ENCODE data around the gene FAF2. TPM values are rescaled to one million over a fixed set of nuclear protein-coding genes. Genes with fewer than 3 reads are reported as not detected.

FAF2 gene
- total RNA-seq, 1 experiment from 2014 or later = 53.2 TPM

DNA sequence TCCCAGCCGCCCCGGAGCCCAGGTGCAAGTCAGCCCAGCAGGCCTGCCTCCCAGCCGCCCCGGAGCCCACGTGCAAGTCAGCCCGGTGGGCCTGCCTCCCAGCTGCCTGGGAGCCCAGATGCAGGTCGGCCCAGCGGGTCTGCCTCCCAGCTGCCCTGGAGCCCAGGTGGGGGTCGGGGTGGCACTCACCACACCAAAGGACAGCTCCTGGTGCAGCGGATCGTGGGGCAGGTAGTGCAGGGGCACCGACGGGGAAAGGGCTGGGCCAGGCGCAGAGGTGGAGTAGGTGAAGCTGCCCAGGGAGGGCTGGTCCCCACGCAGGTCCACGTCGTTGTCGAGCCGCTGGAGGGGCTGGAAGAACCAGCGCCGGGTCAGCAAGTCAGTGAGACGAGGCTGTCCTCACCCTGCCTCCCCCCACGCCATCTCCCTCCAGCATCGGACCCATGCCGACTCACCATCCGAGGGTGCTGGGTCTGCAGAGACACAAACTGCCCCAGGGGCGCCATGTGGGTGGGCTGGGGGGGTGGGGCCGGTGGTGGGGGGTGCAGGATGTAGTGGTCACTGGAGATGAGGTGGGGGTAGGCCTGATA lies 82.3 kb downstream of the FAF2 start:
- Histone ChIP-seq H3K4me3 (ENCODE audit: low read depth, low read length, poor library complexity, severe bottlenecking) (no peak overlapping the region), H3K36me3 (ENCODE audit: insufficient read depth, low read length, poor library complexity, severe bottlenecking) (peaks cover 46% of the 10 kb centered on the region), H3K4me1 (ENCODE audit: insufficient read depth, low read length, poor library complexity, severe bottlenecking) (peaks cover 41% of the 10 kb centered on the region), H3K27ac (ENCODE audit: low read depth, low read length, poor library complexity, severe bottlenecking) (no peak overlapping the region), H3K9me3 (ENCODE audit: low read depth, low read length, poor library complexity, severe bottlenecking) (no peaks in the 10 kb centered on the region), H3K27me3 (replicated peaks; ENCODE audit: insufficient read depth, low read depth, low read length, poor library complexity) (no peaks in the 10 kb centered on the region)
- intact Hi-C loops (cut with micrococcal nuclease; ENCODE audit: unreplicated experiment) = no loop called here
- POLR2A ChIA-PET (ENCODE audit: low non-redundant PET) = no interaction called here
- no peak for TF ChIP-seq EZH2 (IDR thresholded peaks at IDR 0.05; ENCODE audit: borderline replicate concordance, low read depth, low read length, poor library complexity, severe bottlenecking)
- TF ChIP-seq, protein P1, sequence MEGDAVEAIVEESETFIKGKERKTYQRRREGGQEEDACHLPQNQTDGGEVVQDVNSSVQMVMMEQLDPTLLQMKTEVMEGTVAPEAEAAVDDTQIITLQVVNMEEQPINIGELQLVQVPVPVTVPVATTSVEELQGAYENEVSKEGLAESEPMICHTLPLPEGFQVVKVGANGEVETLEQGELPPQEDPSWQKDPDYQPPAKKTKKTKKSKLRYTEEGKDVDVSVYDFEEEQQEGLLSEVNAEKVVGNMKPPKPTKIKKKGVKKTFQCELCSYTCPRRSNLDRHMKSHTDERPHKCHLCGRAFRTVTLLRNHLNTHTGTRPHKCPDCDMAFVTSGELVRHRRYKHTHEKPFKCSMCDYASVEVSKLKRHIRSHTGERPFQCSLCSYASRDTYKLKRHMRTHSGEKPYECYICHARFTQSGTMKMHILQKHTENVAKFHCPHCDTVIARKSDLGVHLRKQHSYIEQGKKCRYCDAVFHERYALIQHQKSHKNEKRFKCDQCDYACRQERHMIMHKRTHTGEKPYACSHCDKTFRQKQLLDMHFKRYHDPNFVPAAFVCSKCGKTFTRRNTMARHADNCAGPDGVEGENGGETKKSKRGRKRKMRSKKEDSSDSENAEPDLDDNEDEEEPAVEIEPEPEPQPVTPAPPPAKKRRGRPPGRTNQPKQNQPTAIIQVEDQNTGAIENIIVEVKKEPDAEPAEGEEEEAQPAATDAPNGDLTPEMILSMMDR (conservative IDR thresholded peaks at IDR 0.05; ENCODE audit: low read depth, low read length) = no peak
- BruUV-seq (replicated peaks) = no TSS peak
- CTCF ChIA-PET = no interaction called here
- DNase-seq (ENCODE audit: low spot score) = no peak

DNA sequence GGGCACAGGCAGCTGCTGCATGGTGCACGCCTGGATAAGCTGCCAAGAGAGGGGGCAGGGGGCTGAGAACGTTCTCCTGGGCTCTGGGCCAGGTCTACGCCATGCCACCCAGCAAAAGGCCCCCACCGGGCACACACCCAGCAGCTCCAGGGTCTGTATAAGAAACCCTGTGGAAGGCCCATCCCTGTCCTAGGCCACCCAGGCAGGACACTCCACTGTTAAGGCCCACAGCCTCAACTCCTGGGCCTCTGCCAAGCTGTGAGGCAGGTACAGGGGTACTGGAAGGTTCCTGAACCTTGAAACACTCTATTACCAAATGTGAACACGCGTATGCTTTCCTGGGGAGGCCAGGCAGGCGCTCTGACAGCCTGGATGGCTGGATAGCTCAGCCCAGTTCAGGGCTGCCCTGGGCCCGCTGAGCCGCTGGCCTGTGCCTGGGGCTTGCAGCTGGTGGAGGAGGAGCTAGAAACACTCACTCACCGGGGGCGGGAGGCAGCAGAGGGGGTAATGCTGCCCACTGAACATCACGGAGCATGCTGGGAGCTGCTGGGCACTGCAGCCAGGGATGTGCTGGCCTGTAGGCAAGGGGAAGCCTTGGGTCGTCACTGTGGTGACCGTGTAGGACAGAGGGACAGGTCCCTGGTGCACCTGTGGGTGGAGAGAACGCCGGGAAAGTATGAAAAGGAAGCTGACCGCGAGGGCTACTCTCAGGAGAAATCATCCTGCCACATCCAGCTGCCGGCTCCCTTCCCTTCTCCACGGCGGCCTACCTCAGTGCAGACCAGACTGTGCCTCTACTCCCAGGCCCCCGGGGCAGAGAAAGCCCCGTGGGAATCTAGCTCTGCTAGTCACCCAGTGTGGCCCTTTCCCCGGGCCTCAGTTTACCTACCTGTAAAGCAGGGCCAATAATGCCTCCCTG lies 83.1 kb downstream of the FAF2 start:
- TF ChIP-seq EZH2 (IDR thresholded peaks at IDR 0.05; ENCODE audit: borderline replicate concordance, low read depth, low read length, poor library complexity, severe bottlenecking) = no peak
- TF ChIP-seq, protein P1 (conservative IDR thresholded peaks at IDR 0.05; ENCODE audit: low read depth, low read length) = no peak
- ChIA-PET POLR2A (ENCODE audit: low non-redundant PET) (no interaction called here), CTCF (no interaction called here)
- no peaks in the 10 kb centered on the region for H3K27me3 ChIP-seq (replicated peaks; ENCODE audit: insufficient read depth, low read depth, low read length, poor library complexity)
- intact Hi-C loops (cut with micrococcal nuclease; ENCODE audit: unreplicated experiment) = no loop called here
- H3K4me3 ChIP-seq (ENCODE audit: low read depth, low read length, poor library complexity, severe bottlenecking) = no peak overlapping the region
- peak overlapping the region; percentile 47 for H3K27ac ChIP-seq (ENCODE audit: low read depth, low read length, poor library complexity, severe bottlenecking)
- H3K9me3 ChIP-seq (ENCODE audit: low read depth, low read length, poor library complexity, severe bottlenecking) = no peaks in the 10 kb centered on the region
- peaks cover 41% of the 10 kb centered on the region for H3K4me1 ChIP-seq (ENCODE audit: insufficient read depth, low read length, poor library complexity, severe bottlenecking)
- DNase-seq (ENCODE audit: low spot score) = no peak
- H3K36me3 ChIP-seq (ENCODE audit: insufficient read depth, low read length, poor library complexity, severe bottlenecking) = peaks cover 46% of the 10 kb centered on the region
- no TSS peak for BruUV-seq (replicated peaks)

DNA sequence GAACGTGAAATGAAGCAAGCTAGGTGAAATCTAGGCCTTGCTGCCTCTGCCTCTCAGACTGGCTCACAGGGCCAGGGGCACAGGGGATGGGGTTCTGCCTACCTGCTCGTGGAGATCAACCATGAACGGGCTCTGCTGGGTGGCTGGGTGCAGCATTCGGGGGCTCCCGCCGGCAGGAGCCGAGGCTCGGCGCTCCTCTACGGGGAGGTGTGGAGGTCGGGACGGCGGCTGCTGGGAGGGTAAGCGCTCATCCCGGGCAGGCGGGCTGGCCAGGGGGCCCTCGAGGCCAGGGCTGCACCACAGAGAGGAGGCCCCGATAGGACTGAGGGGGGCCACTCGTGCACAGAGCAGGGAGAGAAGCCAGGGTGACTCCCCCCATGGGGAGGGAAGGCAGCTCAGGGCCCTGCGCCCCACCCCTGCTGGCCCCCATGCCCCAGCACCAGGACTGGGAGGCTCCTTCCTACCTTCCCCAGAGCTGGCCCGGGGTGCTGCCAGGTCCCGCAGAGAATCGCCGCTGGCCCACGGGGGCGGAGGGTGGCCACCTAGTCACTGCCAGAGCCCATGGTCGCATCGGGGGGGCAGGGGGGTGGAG lies 83.8 kb downstream of the FAF2 start:
- Histone ChIP-seq H3K4me3 (ENCODE audit: low read depth, low read length, poor library complexity, severe bottlenecking) (no peak overlapping the region), H3K4me1 (ENCODE audit: insufficient read depth, low read length, poor library complexity, severe bottlenecking) (peaks cover 41% of the 10 kb centered on the region), H3K27me3 (replicated peaks; ENCODE audit: insufficient read depth, low read depth, low read length, poor library complexity) (no peaks in the 10 kb centered on the region), H3K27ac (ENCODE audit: low read depth, low read length, poor library complexity, severe bottlenecking) (peak overlapping the region; percentile 47), H3K36me3 (ENCODE audit: insufficient read depth, low read length, poor library complexity, severe bottlenecking) (peaks cover 46% of the 10 kb centered on the region), H3K9me3 (ENCODE audit: low read depth, low read length, poor library complexity, severe bottlenecking) (no peaks in the 10 kb centered on the region)
- intact Hi-C loops (cut with micrococcal nuclease; ENCODE audit: unreplicated experiment) = no loop called here
- ChIA-PET POLR2A (ENCODE audit: low non-redundant PET) (no interaction called here), CTCF (no interaction called here)
- no TSS peak for BruUV-seq (replicated peaks)
- TF ChIP-seq, protein P1 (conservative IDR thresholded peaks at IDR 0.05; ENCODE audit: low read depth, low read length) = no peak
- no peak for DNase-seq (ENCODE audit: low spot score)

All from A673 (cell line).